ENCODE data around the gene TMEM52. TPM values are rescaled to one million over a fixed set of nuclear protein-coding genes. Genes with fewer than 3 reads are reported as not detected.
"Not testable (repeated sequence)": the region's sequence is repeated elsewhere in the genome, so short reads cannot be mapped to it uniquely, and the experiment has no call there.

The TMEM52 gene
- total RNA-seq, 1 experiment from 2014 or later: 0.52 TPM

DNA sequence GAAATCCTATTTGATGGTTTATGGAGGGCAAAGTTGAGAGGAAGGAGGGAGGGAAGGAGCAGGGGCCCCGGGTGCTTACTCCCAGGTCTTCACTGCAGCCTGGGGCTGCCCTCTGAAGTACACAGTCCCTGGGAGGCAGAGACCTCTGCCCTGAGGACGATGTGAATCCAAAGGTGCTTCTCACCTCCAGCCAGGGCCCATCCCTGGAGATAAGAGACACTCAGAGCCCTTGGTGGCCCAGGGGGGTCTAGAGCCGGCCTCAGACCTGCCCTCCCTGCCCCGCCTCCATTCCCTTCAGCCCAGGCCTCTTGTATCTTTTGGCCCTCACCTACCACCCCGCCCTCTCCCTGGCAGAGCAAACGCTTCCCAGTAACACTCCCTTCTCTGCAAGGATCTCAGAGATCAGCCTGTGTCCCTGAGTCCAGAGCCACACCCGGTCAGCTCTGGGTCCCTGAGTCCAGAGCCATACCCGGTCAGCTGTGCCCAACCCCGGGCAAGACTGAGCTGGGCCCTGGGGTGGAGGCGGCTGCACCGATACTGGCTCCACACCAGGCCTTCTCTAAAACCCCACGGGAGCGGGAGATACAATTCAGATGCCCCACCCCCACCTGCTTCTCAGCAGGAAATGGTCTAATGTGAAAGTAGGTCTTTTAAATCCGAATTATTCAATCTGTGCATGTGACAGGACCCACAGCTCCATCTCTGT lies 24.6 kb downstream of the TMEM52 start:
- DNase-seq (ENCODE audit: low read depth): no peak

DNA sequence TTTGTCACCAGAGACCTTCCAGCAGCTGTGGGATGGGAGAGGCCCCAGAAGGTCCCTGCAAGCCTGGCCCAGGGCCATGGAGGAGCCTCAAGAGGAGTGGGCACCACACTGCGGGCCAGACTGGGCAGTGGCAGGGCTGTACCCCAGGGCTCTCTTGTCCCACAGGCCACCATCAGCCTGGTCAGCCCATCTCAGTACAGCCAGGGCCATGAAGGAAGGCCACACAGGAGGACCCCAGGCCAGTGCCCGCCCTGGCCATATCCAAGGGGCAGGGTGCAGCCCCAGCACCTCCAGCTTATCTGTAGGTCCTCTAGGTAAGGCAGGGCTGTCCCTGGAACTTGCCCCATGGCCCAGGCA lies 25.1 kb downstream of the TMEM52 start:
- DNase-seq (ENCODE audit: low read depth): no peak

DNA sequence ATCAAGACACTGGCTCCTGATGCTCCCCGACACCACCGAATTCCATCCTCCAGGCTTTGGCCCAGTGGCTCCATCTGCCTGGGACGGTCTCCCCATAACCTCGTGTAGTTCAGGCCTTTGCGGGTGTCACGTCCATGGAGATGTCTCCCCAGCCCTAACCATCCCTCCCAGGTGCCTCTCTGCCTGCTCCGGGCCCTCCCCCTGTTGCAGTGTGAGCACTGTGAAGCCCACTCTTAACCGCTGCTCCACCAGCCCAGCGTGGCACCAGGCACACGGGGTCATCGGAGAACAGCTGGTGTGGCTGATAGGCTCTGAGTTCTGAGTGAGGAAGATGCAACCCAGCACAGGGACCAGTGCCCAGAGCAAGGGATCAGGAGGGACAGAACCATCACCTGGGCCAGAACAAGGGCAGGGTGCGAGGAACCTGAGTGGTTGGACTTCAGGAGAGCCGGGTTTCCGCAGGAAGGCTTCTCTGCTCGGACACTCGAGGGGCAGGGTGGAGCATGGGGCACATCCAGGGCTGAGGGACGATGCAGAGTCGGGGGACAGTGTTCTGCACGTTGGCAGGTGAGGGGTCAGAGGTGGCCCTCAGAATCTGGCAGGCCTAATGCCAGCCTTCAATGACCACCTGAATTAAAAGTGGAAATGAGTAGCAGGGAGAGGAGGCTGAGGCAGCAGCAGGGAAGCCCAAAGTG lies 25.6 kb downstream of the TMEM52 start:
- no peak for DNase-seq (ENCODE audit: low read depth)

DNA sequence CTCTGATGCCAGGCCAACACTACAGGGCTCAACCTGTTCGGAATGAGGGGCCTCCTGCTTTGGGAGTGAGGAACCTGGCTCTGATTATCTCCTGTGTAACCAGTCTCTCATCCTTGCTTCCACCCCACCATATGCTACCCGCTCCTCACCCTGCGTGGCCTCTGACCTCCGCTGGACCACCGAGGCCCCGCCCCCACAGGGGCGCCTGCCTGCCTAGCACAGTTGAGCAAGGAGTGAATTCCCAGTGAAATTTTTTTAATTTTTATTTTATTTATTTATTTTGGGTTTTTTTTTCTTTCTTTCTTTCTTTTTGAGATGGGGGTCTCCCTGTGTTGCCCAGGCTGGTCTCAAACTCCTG lies 26.3 kb downstream of the TMEM52 start:
- no peak for DNase-seq (ENCODE audit: low read depth)

DNA sequence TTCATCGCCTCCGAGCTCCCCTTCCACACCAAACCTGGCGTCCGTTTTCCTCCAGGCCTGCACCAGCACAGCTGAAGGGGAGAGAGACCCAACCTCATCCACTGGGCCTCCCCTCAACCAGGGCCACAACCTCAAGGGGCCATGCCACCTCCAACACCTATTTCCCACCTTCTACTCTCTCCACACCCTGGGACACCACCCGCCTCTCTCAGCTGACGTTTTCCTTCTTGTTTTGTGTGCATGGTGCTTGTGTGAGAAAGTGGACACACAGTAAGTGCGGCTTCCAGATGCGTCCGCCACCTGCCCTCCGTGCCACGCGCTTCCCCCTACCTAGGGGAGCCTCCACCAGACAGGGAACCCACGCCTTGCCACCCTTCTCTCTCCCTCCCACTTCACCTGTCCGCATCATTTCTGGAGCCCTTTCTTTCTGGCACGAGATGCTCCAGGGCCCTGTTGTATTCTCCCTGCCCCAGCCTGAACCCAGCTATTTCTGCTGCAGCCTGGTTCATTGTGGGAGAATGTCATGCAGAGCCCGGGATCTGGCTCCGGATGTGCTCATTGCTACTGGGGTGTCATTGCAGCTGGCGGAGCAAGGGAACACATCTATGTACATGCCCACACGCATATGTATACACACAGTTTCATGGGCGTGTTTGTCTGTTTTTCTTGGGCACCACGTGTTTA lies 26.9 kb downstream of the TMEM52 start:
- DNase-seq (ENCODE audit: low read depth): no peak

DNA sequence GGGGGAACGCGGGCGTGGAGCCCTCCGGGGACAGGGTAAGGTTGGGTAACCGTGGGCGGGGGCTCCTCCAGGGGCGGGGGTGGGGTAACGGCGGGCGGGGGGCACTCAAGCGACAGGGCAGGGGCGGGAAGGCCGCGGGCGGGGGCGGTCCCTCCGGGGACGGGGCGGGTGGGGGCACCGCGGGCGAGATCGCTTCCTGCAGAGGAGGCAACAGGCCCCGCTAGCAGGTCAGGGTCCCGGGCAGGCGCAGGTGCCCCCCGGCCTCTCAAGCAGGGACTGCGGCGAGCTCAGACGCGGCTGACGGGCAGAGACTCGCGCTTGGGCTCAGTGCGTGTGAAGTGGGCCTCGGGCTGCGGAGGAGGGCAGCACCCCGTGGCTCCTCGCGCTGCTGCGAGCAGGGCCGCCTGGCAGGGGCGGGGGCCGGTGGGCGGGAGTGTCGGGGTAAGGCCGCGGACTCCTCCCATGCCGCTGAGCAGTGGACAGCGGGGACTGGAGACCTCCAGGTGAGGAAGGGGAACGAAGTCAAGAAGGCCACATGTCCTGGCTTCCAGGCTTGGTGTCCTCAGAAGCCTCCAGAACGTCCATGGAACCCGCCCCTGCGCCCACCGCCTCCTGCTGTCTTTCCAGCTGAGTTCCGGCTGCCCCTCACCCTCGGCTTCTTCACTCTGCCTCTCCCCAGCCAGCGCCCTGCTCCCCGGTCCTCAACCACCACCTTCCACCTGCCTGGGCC lies 27.6 kb downstream of the TMEM52 start:
- DNase-seq (ENCODE audit: low read depth): peak; percentile 25

DNA sequence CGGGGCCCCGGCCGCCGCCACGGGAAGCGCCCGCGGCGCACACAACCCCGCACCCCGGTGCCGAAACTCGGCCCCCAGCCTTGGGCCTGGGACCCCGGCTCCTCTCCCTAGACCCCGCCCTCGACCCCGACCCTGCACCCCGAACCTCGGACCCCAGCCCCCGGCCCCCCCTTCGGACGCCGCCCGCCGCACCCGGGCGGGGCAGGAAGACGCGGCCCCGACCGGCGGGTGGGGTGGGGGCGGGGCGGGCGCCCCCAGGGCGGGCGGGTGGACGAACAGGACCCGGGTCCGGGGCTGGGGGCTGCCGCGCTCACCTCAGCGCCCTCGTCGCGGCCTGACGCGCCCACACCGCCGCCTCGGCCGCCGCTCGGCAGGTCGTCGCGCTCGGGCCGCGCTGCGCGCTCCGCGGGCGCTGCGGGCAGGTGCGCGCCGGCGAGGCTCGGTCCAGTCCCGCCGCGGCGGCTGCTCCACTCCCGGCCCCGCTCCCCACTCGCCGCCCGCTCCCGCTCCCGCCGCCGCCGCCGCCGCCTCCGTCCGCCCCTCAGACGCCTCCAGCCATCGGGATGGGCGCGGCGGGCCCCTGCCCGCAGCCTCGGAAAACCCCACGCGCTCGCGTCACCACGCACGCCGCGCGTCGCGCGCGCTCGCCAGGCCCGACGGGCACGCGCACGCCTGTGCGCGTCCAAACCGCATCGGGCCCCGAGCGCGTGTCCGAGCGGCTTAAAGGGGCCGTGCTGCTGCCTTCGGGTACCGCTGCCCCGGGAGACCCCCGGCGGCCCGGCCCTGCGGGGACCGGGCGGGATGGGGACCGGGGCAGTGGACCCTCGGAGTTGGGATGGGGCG lies 28.4 kb downstream of the TMEM52 start, which contains the start of gene GNB1:
GNB1 (minus strand) TSS at position 582 of the 843 bp plus-strand sequence. CDS start 65,634 bp downstream, outside the sequence.
- DNase-seq (ENCODE audit: low read depth): peak; percentile 85

DNA sequence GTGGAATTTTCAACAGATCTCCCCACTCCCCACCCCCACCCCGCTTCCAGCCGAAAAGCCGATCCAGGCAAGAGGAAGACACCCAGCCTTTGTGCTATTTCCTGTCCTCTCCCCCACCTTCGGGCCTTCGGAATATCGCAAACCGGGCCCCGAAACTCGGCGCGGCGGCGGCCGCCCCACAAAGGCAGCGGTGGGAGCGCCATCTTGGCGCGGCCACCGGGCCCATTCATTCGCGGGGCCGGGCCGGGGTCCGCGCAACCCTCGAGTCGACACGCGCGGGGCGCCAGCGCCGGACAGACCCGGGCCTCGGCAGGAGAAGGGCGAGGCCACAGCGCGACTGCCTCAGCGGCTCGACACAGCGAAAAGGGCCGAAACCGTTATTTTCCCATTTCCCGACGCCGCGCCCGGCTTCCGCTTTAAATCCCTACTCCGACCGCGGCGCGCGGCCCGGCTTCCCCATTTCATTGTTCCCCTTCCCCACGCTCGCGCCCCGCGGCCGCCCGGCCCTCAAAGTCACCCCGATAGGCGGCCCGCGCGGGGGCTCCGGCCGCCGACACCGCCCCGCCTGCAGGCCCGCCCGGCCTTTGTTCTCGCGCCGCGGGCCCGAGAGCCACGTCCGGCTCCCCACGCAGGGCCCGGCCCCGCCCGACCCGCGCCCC lies 29.1 kb downstream of the TMEM52 start:
- peak; percentile 49 for DNase-seq (ENCODE audit: low read depth)

DNA sequence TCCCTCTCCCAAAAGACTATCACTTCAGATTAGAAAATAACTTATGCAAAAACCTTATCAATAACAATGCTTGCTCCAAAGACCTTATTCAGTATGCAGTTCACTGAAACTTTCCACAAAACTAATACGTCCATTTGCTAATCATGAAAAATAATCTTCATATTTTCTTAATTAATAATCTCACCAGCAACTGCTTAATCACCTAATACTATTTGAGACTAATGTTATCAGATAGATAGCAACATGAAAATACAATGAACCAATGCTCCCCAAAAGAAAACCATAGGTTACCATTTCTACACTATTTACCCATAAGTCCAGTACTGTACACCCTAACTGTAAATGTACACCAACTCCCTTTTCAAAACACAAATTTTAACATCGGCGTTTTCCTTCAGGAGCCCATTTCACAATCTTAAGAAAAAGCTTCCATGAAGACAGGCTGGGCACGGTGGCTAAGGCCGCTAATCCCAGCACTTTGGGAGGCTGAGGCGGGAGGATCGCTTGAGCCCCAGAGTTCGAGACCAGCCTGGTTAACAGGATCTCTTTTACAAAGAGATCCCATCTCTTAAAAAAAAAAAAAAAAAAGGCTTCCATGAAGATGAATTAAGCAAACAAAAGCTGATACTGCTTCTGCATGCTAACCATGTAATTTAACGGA lies 29.9 kb downstream of the TMEM52 start:
- peak; percentile 22 for DNase-seq (ENCODE audit: low read depth)

DNA sequence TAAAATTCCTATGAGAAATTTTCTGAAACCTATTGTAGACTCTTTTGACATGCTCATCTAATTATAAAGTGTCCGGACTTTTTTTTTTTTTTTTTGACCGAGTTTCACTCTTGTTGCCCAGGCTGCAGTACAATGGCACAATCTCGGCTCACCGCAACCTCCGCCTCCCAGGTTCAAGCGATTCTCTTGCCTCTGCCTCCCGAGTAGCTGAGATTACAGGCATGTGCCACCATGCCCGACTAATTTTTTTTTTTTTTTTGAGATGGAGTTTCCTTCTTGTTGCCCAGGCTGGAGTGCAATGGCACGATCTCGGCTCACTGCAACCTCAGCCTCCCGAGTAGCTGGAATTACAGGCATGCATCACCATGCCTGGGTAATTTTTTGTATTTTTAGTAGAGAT lies 35.2 kb downstream of the TMEM52 start:
- DNase-seq (ENCODE audit: low read depth): not testable (repeated sequence)

DNA sequence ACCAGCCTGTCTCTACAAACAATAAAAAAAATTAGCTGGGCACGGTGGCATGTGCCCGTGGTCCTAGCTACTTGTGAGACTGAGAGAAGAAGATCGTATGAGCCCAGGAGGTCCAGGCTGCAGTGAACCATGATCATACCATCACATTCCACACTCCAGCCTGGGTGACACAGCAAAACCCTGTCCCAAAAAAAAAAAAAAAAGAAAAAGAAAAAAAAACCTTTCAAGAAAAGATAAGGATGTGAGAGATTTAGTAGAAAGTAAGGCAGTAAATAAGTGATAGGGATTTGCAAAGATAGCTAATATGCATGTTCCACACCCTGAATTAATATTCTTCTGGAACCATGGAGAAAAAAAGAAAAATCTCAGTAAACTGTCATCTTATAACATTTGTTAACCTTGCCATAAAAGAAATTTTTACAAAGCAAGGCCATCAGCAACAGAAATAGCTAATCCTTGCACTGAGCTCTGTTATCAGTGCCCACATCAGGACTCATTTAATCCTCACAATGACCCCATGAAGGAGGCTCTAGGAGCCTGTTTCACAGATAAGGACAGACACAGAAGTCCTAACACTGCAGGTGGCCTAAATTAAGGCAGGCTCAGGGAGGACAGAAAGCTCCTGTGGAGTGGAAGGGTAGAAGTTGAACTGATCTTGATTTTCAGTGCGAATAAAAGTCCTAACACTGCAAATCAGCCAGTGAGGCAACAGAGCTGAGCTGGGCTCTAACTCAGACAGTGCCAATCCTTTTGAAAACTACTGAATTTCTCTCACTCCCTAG lies 35.8 kb downstream of the TMEM52 start:
- no peak for DNase-seq (ENCODE audit: low read depth)

DNA sequence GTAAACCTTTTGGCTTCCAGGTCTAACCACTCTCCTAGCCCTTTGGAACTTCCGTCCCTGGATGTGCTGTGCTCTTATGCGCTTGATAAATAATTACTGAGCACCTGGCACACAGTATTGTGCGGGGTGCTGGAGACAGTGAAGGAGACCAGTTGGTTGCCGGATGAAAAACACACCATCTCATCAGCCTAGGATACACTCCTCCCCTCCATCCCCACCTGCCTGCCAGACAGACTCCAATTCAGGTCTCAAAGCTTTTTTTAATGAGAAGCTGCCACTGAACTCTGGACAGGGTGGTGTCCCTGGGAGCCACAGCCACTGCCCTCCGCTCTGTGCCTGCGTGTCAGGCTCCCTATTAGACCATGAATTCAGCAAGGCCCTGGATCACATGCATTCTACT lies 37.4 kb downstream of the TMEM52 start:
- no peak for DNase-seq (ENCODE audit: low read depth)

DNA sequence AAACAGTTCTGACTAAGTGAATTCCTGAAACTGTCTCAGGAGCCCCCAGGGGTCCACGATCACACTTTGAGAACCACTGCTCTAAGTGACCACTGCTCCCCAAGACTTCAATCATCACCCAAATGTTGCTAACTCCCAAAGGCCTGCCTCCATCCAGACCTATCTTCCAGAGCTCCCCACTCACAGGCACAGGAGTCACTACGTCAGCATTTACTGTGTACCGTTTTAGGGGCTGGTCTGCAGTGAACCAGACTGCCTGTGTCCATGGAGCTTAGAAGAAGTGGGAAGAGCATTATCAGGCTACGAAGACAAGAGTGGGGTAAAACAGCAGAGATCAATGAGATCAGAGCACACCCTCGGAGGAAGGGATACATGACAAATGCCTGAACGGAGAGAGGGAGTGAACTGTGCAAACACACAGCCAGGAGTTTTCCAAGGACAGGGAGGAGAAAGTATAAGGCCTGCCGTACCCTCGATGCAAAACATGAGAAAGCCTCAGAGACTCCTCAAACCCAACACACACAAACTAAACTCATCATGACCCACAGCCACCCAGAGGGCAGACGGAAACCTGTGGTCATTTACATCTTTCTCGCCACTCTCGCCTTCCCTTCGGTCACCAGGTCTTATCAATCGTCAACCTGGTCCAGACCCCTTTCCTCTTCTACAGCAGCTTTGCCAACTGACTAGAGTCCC lies 38.3 kb downstream of the TMEM52 start:
- no peak for DNase-seq (ENCODE audit: low read depth)

DNA sequence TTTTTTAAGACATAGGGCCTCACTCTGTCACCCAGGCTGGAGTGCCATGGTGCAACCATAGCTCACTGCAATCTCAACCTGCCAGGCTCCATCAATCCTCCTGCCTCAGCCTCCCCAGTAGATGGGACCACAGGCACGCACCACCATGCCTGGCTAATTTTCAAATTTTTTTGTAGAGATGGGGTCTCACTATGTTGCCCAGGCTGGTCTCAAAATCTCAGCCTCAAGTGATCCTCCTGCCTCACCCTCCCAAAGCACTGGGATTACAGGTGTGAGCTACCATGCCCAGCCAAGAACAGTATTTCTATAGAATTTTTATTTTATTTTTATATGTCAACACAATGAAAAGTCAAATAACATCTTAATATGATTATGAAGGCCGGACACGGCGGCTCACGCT lies 39.1 kb downstream of the TMEM52 start:
- DNase-seq (ENCODE audit: low read depth): no peak

DNA sequence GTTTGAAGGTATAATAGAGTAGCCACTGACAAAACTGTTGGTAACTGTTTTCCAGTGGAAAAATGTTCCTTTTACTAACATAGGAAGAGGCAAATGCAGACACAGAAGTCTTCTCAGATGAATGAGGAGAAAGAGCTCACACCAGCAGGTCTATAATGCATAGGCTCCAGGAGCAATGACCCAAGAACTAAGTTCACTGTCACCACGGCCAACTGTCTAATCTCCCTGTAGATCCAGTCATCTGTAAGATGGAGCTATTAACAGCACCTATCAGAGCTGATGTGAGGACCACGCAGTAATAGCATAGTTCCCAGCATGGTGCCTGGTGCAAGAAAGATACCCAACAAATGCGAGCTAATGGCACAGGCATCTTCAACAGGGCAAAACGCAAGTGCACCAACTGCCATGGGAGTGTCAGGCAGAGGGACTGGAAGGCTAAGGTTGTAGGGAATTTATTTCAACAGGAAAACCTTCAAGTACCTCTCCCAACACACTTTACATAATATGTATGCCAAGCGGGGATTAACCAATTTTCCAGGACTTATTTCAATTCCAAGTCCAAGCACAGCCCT lies 41.1 kb downstream of the TMEM52 start:
- DNase-seq (ENCODE audit: low read depth): no peak

DNA sequence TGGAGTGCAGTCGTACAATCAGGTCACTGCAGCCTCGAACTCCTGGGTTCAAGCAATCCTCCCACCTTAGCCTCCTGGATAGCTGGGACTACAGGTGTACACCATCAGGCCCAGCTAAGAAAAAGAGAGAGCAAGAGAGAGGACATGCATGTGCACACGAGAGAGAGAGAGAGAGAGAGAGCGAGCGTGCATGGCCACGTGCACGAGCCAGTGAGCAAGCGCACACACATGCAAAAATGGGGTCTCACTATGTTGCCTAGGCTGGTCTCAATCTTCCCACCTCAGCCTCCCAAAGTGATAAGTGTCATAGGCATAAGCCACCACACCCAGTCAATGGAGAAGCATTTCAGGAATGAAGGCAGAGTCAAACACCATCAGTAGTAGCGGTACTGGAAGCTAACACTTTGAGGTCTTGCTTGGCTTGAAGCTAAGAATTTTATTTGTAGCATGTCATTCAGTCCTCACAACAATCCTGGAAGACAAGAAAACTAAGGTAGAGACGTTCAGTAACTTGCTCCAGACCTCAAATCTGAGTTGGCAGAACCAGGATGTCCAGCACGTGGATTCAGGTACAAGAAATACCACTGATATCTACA lies 42.6 kb downstream of the TMEM52 start:
- no peak for DNase-seq (ENCODE audit: low read depth)

DNA sequence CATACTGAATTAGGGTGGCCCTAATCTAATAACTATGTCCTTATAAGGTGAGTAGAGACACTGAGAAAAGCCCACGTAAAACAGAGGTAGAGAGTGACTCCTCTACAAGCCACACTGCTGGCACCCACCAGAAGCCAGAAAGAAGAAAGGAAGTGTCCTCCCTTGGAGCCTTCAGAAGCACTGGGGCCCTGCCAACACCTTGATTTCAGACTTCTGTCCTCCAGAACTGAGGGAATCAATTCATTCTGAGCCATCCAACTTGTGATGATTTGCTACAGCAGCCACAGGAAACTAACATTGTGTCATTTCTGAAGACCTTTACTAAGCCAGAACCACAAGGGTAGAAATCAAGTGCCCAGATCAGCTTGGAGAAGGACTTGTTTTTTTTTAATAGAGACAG lies 43.1 kb downstream of the TMEM52 start:
- no peak for DNase-seq (ENCODE audit: low read depth)

DNA sequence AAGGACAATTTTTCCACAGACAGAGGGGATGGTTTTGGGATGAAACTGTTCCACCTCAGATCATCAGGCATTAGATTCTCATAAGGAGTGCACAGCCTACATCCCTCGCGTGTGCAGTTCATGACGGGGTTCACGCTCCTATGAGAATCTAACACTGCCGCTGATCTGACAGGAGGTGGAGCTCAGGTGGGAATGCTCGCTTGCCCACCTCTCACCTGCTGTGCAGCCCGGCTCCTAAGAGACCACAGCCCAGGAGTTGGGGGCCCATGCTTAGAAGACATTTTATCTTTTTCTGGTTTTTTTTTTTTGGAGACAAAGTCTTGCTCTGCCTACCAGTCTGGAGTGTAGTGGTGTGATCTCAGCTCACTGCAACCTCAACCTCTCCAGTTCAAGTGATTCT lies 44.2 kb downstream of the TMEM52 start:
- no peak for DNase-seq (ENCODE audit: low read depth)

Data from LHCN-M2 (cell line).